HepG2 (cell line): Measurements from ENCODE around the gene PCDHGA2. TPM values are rescaled to one million over a fixed set of nuclear protein-coding genes. Genes with fewer than 3 reads are reported as not detected.

Source experiments
- ATAC-seq: fragments of 200-7000 bp; cut with Tn5 transposase; 3 replicates; pipeline ENCODE4 v1.9.1; 2020; ENCODE audit warnings: mild to moderate bottlenecking, moderate library complexity
- BruUV-seq: library from RNA; stranded (reverse); fragments of 400-500 nt; replicated peaks from 2 replicates; lab custom pipeline; 2021; lab: Mats Ljungman, UMichigan
- CTCF ChIA-PET: fragments of 300-600 bp; formaldehyde crosslinking; extraction: SDS; loops from one replicate; lab custom pipeline; 2021; ENCODE audit warnings: low total read pairs, inconsistent platforms, low intra/inter-chr PET ratio; lab: Yijun Ruan, JAX
- POLR2A ChIA-PET: fragments of 350-600 bp; sonication (Branson Sonifier 250); formaldehyde crosslinking; loops from one replicate; lab custom pipeline; 2020; ENCODE audit warnings: antibody characterized with exemption, inconsistent platforms; lab: Yijun Ruan, JAX
- DNase-seq: peaks from one replicate; pipeline ENCODE4 v3.0.0-alpha.2; 2015; ENCODE audit warnings: low spot score
- FAIRE-seq: peaks from 3 replicates; lab custom pipeline; 2011; peaks lifted over from hg19 to GRCh38; lab: Jason Lieb, UNC
- H2AFZ ChIP-seq: one replicate; pipeline ENCODE4 v1.6.1; 2011; ENCODE audit warnings: low read length, inconsistent platforms
- H3K27ac ChIP-seq: fragments of 300-600 bp; 3 replicates; pipeline ENCODE4 v1.8.0; 2011; ENCODE audit warnings: mixed run types, mild to moderate bottlenecking, mixed read lengths, low read length, inconsistent platforms; ENCODE audit not compliant: insufficient read depth; ENCODE audit errors: extremely low read length
- H3K27me3 ChIP-seq, 2 experiments: fragments of 200-600 bp in 1 of 2; 2 replicates in 1 of 2; 3 replicates in 1 of 2; pipeline versions ENCODE4 v1.6.0 to v1.8.0; 2011; ENCODE audit warnings: low read length in 2 of 2, mild to moderate bottlenecking in 2 of 2, moderate library complexity in 2 of 2, inconsistent platforms in 1 of 2; ENCODE audit not compliant: insufficient read depth in 2 of 2, control insufficient read depth in 1 of 2
- H3K36me3 ChIP-seq, 2 experiments: fragments of 200-600 bp in 1 of 2; replicated peaks in 1 of 2; 2 replicates in 1 of 2; 3 replicates in 1 of 2; pipeline versions ENCODE4 v1.5.1 to v1.8.0; 2011; ENCODE audit warnings: low read length in 2 of 2, inconsistent platforms in 1 of 2; ENCODE audit not compliant: insufficient read depth in 2 of 2, control insufficient read depth in 1 of 2
- H3K4me1 ChIP-seq: 2 replicates; pipeline ENCODE4 v1.5.1; 2012; ENCODE audit warnings: low read length, inconsistent platforms; ENCODE audit not compliant: insufficient read depth
- H3K4me2 ChIP-seq: 2 replicates; pipeline ENCODE4 v1.6.0; 2011; ENCODE audit warnings: low read depth, low read length, inconsistent platforms
- H3K4me3 ChIP-seq, 3 experiments: fragments of 200-600 bp in 1 of 3; sonication (generic), shearing (Covaris generic) in 1 of 3; replicated peaks in 1 of 3; 2 replicates each; pipeline ENCODE4 v1.5.1; 2011 to 2016; ENCODE audit warnings: low read length in 3 of 3, inconsistent platforms in 2 of 3, low read depth in 2 of 3, mild to moderate bottlenecking in 2 of 3, control low read depth in 1 of 3, mixed read lengths in 1 of 3; ENCODE audit not compliant: insufficient read depth in 1 of 3
- H3K79me2 ChIP-seq: one replicate; pipeline ENCODE4 v1.6.1; 2011; ENCODE audit warnings: low read length, inconsistent platforms; ENCODE audit not compliant: insufficient read depth
- H3K9ac ChIP-seq: 2 replicates; pipeline ENCODE4 v1.6.0; 2011; ENCODE audit warnings: mild to moderate bottlenecking, low read depth, low read length, inconsistent platforms; ENCODE audit not compliant: insufficient read depth
- H3K9me3 ChIP-seq: 2 replicates; pipeline ENCODE4 v1.5.1; 2012; ENCODE audit warnings: mild to moderate bottlenecking, low read length
- H4K20me1 ChIP-seq: 2 replicates; pipeline ENCODE4 v1.6.0; 2011; ENCODE audit warnings: inconsistent platforms, mild to moderate bottlenecking, low read length, moderate library complexity; ENCODE audit not compliant: insufficient read depth
- AHR ChIP-seq: IDR thresholded peaks from 2 replicates; pipeline ENCODE4 v1.6.1; 2018; ENCODE audit warnings: missing genetic modification reagents, missing compliant biosample characterization
- JDP2 ChIP-seq: sonication (generic); formaldehyde crosslinking; IDR thresholded peaks from 2 replicates; pipeline ENCODE4 v1.8.1; 2022; ENCODE audit warnings: missing genetic modification reagents, borderline replicate concordance
- RFX5 ChIP-seq: IDR thresholded peaks from 2 replicates; pipeline ENCODE4 v1.6.1; 2011; ENCODE audit warnings: low read depth, low read length, improper control_type of control experiment
- SNAI1 ChIP-seq: sonication (generic); formaldehyde crosslinking; IDR thresholded peaks from 2 replicates; pipeline ENCODE4 v1.5.0; 2020; ENCODE audit warnings: mild to moderate bottlenecking, missing genetic modification reagents, borderline replicate concordance
- THAP8 ChIP-seq: sonication (generic); formaldehyde crosslinking; IDR thresholded peaks from 2 replicates; pipeline ENCODE4 v1.5.1; 2020; ENCODE audit warnings: missing genetic modification reagents, mild to moderate bottlenecking, borderline replicate concordance
- TP53 ChIP-seq: sonication (generic); formaldehyde crosslinking; conservative IDR thresholded peaks from 2 replicates; pipeline ENCODE4 v1.4.0; 2020; ENCODE audit warnings: missing genetic modification reagents
- ZFYVE20 ChIP-seq: sonication (generic); formaldehyde crosslinking; IDR thresholded peaks from 2 replicates; pipeline ENCODE4 v1.8.0; 2023; ENCODE audit warnings: low read depth, mild to moderate bottlenecking, moderate library complexity, missing genetic modification reagents, borderline replicate concordance
- ZNF292 ChIP-seq: sonication (generic); formaldehyde crosslinking; IDR thresholded peaks from 2 replicates; pipeline ENCODE4 v1.8.1; 2022; ENCODE audit warnings: mild to moderate bottlenecking, low read depth, missing genetic modification reagents, borderline replicate concordance
- ZNF44 ChIP-seq: sonication (generic); formaldehyde crosslinking; IDR thresholded peaks from 2 replicates; pipeline ENCODE4 v1.5.1; 2020; ENCODE audit warnings: mild to moderate bottlenecking, missing genetic modification reagents
- ZNF451 ChIP-seq: sonication (generic); formaldehyde crosslinking; IDR thresholded peaks from 2 replicates; pipeline ENCODE4 v1.5.0; 2020; ENCODE audit warnings: mild to moderate bottlenecking, missing genetic modification reagents
- ZNF510 ChIP-seq: sonication (generic); formaldehyde crosslinking; IDR thresholded peaks from 2 replicates; pipeline ENCODE4 v1.4.0; 2020; ENCODE audit warnings: low read depth, mild to moderate bottlenecking, missing genetic modification reagents
- ZNF605 ChIP-seq: sonication (generic); formaldehyde crosslinking; IDR thresholded peaks from 2 replicates; pipeline ENCODE4 v1.8.0; 2022; ENCODE audit warnings: mild to moderate bottlenecking, missing genetic modification reagents
- ZNF7 ChIP-seq: IDR thresholded peaks from 2 replicates; pipeline ENCODE4 v1.6.1; 2016; ENCODE audit warnings: missing biosample characterization, missing genetic modification reagents
- WGBS: methylation state at CpG from one replicate; pipeline ENCODE4 v1.1.6; 2017; ENCODE audit warnings: low lambda C conversion rate; 5-methylcytosine and 5-hydroxymethylcytosine counted together
- in situ Hi-C: cut with HindIII; loops from 2 replicates; pipeline ENCODE4 v1.10.0; 2017; ENCODE audit warnings: low pct_unique_long_range_greater_than_20kb; ENCODE audit not compliant: extremely low pct_ligation_motif_present
- intact Hi-C: fragments of 100-400 bp; cut with micrococcal nuclease; formaldehyde crosslinking; loops from one replicate; pipeline ENCODE4 v1.10.0; 2022; ENCODE audit not compliant: unreplicated experiment
- polyA plus RNA-seq, 8 experiments: library from polyadenylated mRNA; depleted of rRNA in 3 of 8; stranded (reverse) in 7 of 8; unstranded in 1 of 8; fragments of >200 nt; fragmentation: Illumina TruSeq in 4 of 8; extraction: Trizol in 4 of 8; gene quantifications; 2 replicates each; pipeline versions ENCODE4 v1.2.1 to v1.2.3, GENCODE V29; 2011 to 2016; ENCODE audit warnings: low read depth in 4 of 8, missing spikeins in 1 of 8, mixed read lengths in 1 of 8; ENCODE audit not compliant: insufficient read depth in 1 of 8
- total RNA-seq, 5 experiments: library from RNA; depleted of rRNA; stranded (reverse); fragments of >200 nt; fragmentation: Illumina TruSeq; extraction: Trizol; gene quantifications; 2 replicates each; pipeline ENCODE4 v1.2.3, GENCODE V29; 2016; ENCODE audit warnings: low read depth in 1 of 5
- TF ChIP-seq, protein P1 (sequence below), 2 experiments: sonication (generic) in 1 of 2; formaldehyde crosslinking in 1 of 2; IDR thresholded peaks; 2 replicates each; pipeline versions ENCODE4 v1.4.0 to v1.6.1; 2018 to 2020; ENCODE audit warnings: missing genetic modification reagents in 2 of 2, borderline replicate concordance in 1 of 2, low read depth in 1 of 2, mild to moderate bottlenecking in 1 of 2, missing biosample characterization in 1 of 2

PCDHGA2 gene
- total and polyA plus RNA-seq, 2 of the 13 experiments (the other 11 are each of a cell fraction or from before 2014, with no cell fraction given) = 0.04 to 0.11 TPM

DNA sequence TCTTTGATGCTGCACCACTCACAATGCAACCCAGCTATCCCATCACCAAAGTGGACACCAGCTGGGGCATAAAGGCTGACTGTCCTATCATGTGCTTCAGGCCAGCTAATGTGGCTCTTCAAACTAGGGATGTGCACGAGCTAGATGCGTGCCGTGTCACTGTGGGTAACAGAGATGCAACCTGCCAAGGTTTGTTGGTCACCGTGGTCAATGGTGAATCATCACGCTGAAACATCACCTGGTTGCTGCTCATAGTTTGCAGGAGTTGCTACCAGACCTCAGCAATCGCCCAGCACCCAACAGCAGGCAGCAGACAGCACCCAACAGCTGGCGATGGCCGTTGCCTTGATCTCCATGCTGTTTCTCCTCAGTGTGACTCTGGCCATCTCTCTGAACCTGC lies 10.3 kb upstream of the PCDHGA2 start:
- no TSS peak for BruUV-seq
- H3K27ac ChIP-seq = no peak overlapping the region
- in situ Hi-C loops (no loop called here), intact Hi-C loops (loop anchor here (5.0 kb wide), 1 partner anchor 234 kb away; no protein-coding TSS in a partner anchor)
- H3K4me3 ChIP-seq = no peak overlapping the region
- H4K20me1 ChIP-seq = no peaks in the 10 kb centered on the region
- 0 out of 2 replicates have a peak, but pooled peaks cover 4% of the 10 kb centered on the region for H3K9me3 ChIP-seq
- no CpG with 5 or more reads among the region's 8 CpGs for WGBS
- no peak for TF ChIP-seq TP53 (CRISPR knock-in tag)
- no peaks in the 10 kb centered on the region for H3K79me2 ChIP-seq
- no peak overlapping the region for H3K9ac ChIP-seq
- H2AFZ ChIP-seq = no peak overlapping the region
- H3K36me3 ChIP-seq = no peaks in the 10 kb centered on the region
- no peak overlapping the region for H3K4me2 ChIP-seq
- FAIRE-seq = no peak
- ChIA-PET CTCF (no interaction called here), POLR2A (no interaction called here)
- H3K27me3 ChIP-seq = peaks cover 0 to 15% of the 10 kb centered on the region in 2 experiments; a peak in 2 of 5 replicates
- no peak for DNase-seq
- peaks cover 15% of the 10 kb centered on the region for H3K4me1 ChIP-seq
- no peak for ATAC-seq

GRCh38 chr5:141330299-141331080 lies 8.1 kb upstream of the PCDHGA2 start, which contains the start of gene PCDHGA1:
PCDHGA1 (plus strand) TSS chr5:141330514.
- ChIA-PET CTCF (interaction anchor here (0.7 to 1.2 kb wide), 2 partner anchors 194 to 227 kb away, joined by 3 to 4 read pairs; no protein-coding TSS in a partner anchor), POLR2A (interaction anchor here (0.7 to 1.6 kb wide), 3 partner anchors 10 to 967 kb away, joined by 3 to 22 read pairs (median 5); partner anchors contain the start of gene TAF7)
- intact Hi-C loops (no loop called here), in situ Hi-C loops (no loop called here)
- Histone ChIP-seq H3K4me2 (peak within 1 kb of the TSS; percentile 97), H3K36me3 (no peaks in the 10 kb centered on the region), H2AFZ (peak within 1 kb of the TSS; percentile 100), H3K27me3 (peaks cover 0 to 15% of the 10 kb centered on the region in 2 experiments; a peak in 2 of 5 replicates), H3K79me2 (no peaks in the 10 kb centered on the region), H3K27ac (no peak within 1 kb of the TSS), H3K4me3 (peak within 1 kb of the TSS; percentile 61 to 71 (median 61)), H3K9ac (peak within 1 kb of the TSS; percentile 68), H3K4me1 (peaks cover 15% of the 10 kb centered on the region), H3K9me3 (0 out of 2 replicates have a peak, but pooled peaks cover 4% of the 10 kb centered on the region), H4K20me1 (no peaks in the 10 kb centered on the region)
- 10% methylated on average over 14 of the region's 21 CpGs for WGBS
- DNase-seq = peak; percentile 51
- BruUV-seq = no TSS peak
- ATAC-seq = peak; percentile 92
- FAIRE-seq = peak; percentile 78
- TF ChIP-seq ZNF7 (CRISPR knock-in tag) (no peak), ZNF605 (0 out of 2 replicates have a peak, but pooled peaks have one; percentile 55), ZFYVE20 (CRISPR knock-in tag) (no peak), ZNF292 (CRISPR knock-in tag) (no peak), RFX5 (no peak), AHR (no peak), SNAI1 (no peak), ZNF510 (CRISPR knock-in tag) (no peak), ZNF44 (CRISPR knock-in tag) (0 out of 2 replicates have a peak, but pooled peaks have one; percentile 44), THAP8 (no peak), ZNF451 (CRISPR knock-in tag) (no peak), JDP2 (CRISPR knock-in tag) (no peak)
- TF ChIP-seq, protein P1, sequence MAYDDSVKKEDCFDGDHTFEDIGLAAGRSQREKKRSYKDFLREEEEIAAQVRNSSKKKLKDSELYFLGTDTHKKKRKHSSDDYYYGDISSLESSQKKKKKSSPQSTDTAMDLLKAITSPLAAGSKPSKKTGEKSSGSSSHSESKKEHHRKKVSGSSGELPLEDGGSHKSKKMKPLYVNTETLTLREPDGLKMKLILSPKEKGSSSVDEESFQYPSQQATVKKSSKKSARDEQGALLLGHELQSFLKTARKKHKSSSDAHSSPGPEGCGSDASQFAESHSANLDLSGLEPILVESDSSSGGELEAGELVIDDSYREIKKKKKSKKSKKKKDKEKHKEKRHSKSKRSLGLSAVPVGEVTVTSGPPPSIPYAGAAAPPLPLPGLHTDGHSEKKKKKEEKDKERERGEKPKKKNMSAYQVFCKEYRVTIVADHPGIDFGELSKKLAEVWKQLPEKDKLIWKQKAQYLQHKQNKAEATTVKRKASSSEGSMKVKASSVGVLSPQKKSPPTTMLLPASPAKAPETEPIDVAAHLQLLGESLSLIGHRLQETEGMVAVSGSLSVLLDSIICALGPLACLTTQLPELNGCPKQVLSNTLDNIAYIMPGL (CRISPR knock-in tag; IDR thresholded peaks at IDR 0.05; ENCODE audit: borderline replicate concordance in 1 of 2, low read depth in 1 of 2) = peak; percentile 43 to 48; a peak in 2 of 4 replicates
